HCT116 (cell line): ENCODE results near the gene ULBP1. TPM values are rescaled to one million over a fixed set of nuclear protein-coding genes. Genes with fewer than 3 reads are reported as not detected.
A peak's percentile ranks its signal among the peaks of the same experiment; 100 is the strongest.

ENCODE experiments used
- ATAC-seq: fragments of 200-7000 bp; cut with Tn5 transposase; 2 replicates; pipeline ENCODE4 v1.9.1; 2020; ENCODE audit warnings: mild to moderate bottlenecking, moderate library complexity
- BruUV-seq: library from RNA; stranded (reverse); fragments of 400-500 nt; replicated peaks from 2 replicates; lab custom pipeline; 2021; lab: Mats Ljungman, UMichigan
- CTCF ChIA-PET: fragments of 300-600 bp; sonication (Branson Sonifier 250); formaldehyde crosslinking; loops from one replicate; lab custom pipeline; 2021; ENCODE audit warnings: antibody characterized with exemption; lab: Charles Lee
- POLR2A ChIA-PET: fragments of 300-600, 350-600 bp; sonication (Branson Sonifier 250); formaldehyde crosslinking; loops from one replicate; lab custom pipeline; 2021; ENCODE audit warnings: antibody characterized with exemption; lab: Charles Lee
- RAD21 ChIA-PET, 2 experiments: fragments of 300-600 bp; sonication (Branson Sonifier 250); formaldehyde crosslinking; loops; one replicate each; lab custom pipeline; 2023; ENCODE audit warnings: low total read pairs in 2 of 2; ENCODE audit not compliant: uncharacterized antibody in 2 of 2, unreplicated experiment in 2 of 2, low non-redundant PET in 1 of 2; lab: Charles Lee
- DNase-seq: peaks from one replicate; pipeline ENCODE4 v3.0.0-alpha.2; 2010; ENCODE audit warnings: low read depth, low spot score
- H2AFZ ChIP-seq: fragments of 200-600 bp; shearing (Covaris generic), sonication (generic); 2 replicates; pipeline ENCODE4 v1.6.1; 2017; ENCODE audit warnings: low read depth, mixed run types, mixed read lengths, antibody characterized with exemption, low read length; ENCODE audit not compliant: poor library complexity, severe bottlenecking
- H3K27ac ChIP-seq: 2 replicates; pipeline ENCODE4 v1.5.1; 2012; ENCODE audit warnings: low read depth, low read length
- H3K27me3 ChIP-seq: fragments of 200-600 bp; sonication (generic); 2 replicates; pipeline ENCODE4 v1.6.1; 2016; ENCODE audit warnings: mixed run types, low read length, mixed read lengths; ENCODE audit not compliant: insufficient read depth
- H3K36me3 ChIP-seq, 2 experiments: fragments of 200-500 bp in 1 of 2; fragments of 200-600 bp in 1 of 2; sonication (Bioruptor generic) in 1 of 2; sonication (generic) in 1 of 2; 2 replicates each; pipeline versions ENCODE4 v1.5.1 to v1.6.1; 2014 to 2016; ENCODE audit warnings: low read length in 2 of 2, inconsistent platforms in 1 of 2, mixed read lengths in 1 of 2, mixed run types in 1 of 2; ENCODE audit not compliant: insufficient read depth in 2 of 2, control insufficient read depth in 1 of 2
- H3K4me1 ChIP-seq, 2 experiments: fragments of 200-600 bp in 1 of 2; sonication (generic) in 1 of 2; 2 replicates each; pipeline versions ENCODE4 v1.5.1 to v1.6.1; 2012 to 2017; ENCODE audit warnings: low read length in 2 of 2, inconsistent platforms in 1 of 2, mild to moderate bottlenecking in 1 of 2, mixed read lengths in 1 of 2, mixed run types in 1 of 2, moderate library complexity in 1 of 2; ENCODE audit not compliant: insufficient read depth in 2 of 2, control insufficient read depth in 1 of 2
- H3K4me2 ChIP-seq: fragments of 200-600 bp; sonication (generic); 2 replicates; pipeline ENCODE4 v1.6.1; 2017; ENCODE audit warnings: mixed run types, low read length, mixed read lengths
- H3K4me3 ChIP-seq, 2 experiments: fragments of 200-600 bp in 1 of 2; sonication (generic) in 1 of 2; replicated peaks in 1 of 2; 2 replicates each; pipeline ENCODE4 v1.5.1; 2011 to 2016; ENCODE audit warnings: low read length in 2 of 2, control low read depth in 1 of 2, low read depth in 1 of 2, mild to moderate bottlenecking in 1 of 2, mixed read lengths in 1 of 2, mixed run types in 1 of 2
- H3K79me2 ChIP-seq: fragments of 200-600 bp; sonication (generic); 2 replicates; pipeline ENCODE4 v1.6.1; 2017; ENCODE audit warnings: mild to moderate bottlenecking, mixed run types, low read length, moderate library complexity, mixed read lengths; ENCODE audit not compliant: insufficient read depth
- H3K9ac ChIP-seq: fragments of 200-600 bp; sonication (generic); 2 replicates; pipeline ENCODE4 v1.6.1; 2016; ENCODE audit warnings: low read length, mixed read lengths
- H3K9me2 ChIP-seq: fragments of 200-600 bp; sonication (generic), shearing (Covaris generic); 2 replicates; pipeline ENCODE4 v1.6.1; 2017; ENCODE audit warnings: mixed run types, mild to moderate bottlenecking, moderate library complexity; ENCODE audit not compliant: insufficient read depth
- H3K9me3 ChIP-seq, 2 experiments: fragments of 200-500 bp in 1 of 2; fragments of 200-600 bp in 1 of 2; sonication (Bioruptor generic) in 1 of 2; sonication (generic) in 1 of 2; 2 replicates each; pipeline ENCODE4 v1.6.1; 2014 to 2017; ENCODE audit warnings: low read length in 2 of 2, mixed read lengths in 2 of 2, inconsistent platforms in 1 of 2, low read depth in 1 of 2, mild to moderate bottlenecking in 1 of 2, mixed run types in 1 of 2, moderate library complexity in 1 of 2; ENCODE audit not compliant: control insufficient read depth in 1 of 2, insufficient read depth in 1 of 2
- H4K20me1 ChIP-seq: fragments of 200-600 bp; sonication (generic), shearing (Covaris generic); 2 replicates; pipeline ENCODE4 v1.6.1; 2017; ENCODE audit warnings: mixed run types, mild to moderate bottlenecking, moderate library complexity; ENCODE audit not compliant: insufficient read depth
- CBX3 ChIP-seq: IDR thresholded peaks from 2 replicates; pipeline ENCODE4 v1.6.1; 2012; ENCODE audit warnings: low read depth
- CEBPB ChIP-seq: IDR thresholded peaks from 2 replicates; pipeline ENCODE4 v1.6.1; 2012; ENCODE audit warnings: low read depth
- EGR1 ChIP-seq: IDR thresholded peaks from 2 replicates; pipeline ENCODE4 v1.6.1; 2012; ENCODE audit warnings: low read depth
- ELF1 ChIP-seq: IDR thresholded peaks from 2 replicates; pipeline ENCODE4 v1.6.1; 2012; ENCODE audit warnings: low read depth, borderline replicate concordance
- EZH2phosphoT487 ChIP-seq: fragments of 200-600 bp; IDR thresholded peaks from 2 replicates; pipeline ENCODE4 v1.6.1; 2018; ENCODE audit warnings: antibody characterized with exemption, borderline replicate concordance
- FOSL1 ChIP-seq: IDR thresholded peaks from 2 replicates; pipeline ENCODE4 v1.6.1; 2012; ENCODE audit warnings: low read depth
- JUND ChIP-seq: IDR thresholded peaks from 2 replicates; pipeline ENCODE4 v1.6.1; 2012
- POLR2A ChIP-seq: IDR thresholded peaks from 2 replicates; pipeline ENCODE4 v1.7.0; 2011; ENCODE audit warnings: borderline replicate concordance; ENCODE audit not compliant: insufficient read depth, insufficient read length; ENCODE audit errors: extremely low read depth
- POLR2AphosphoS5 ChIP-seq: IDR thresholded peaks from 2 replicates; pipeline ENCODE4 v1.6.1; 2011; ENCODE audit warnings: mild to moderate bottlenecking, low read depth, low read length, moderate library complexity
- RAD21 ChIP-seq: IDR thresholded peaks from 2 replicates; pipeline ENCODE4 v1.6.1; 2012; ENCODE audit warnings: low read depth, mild to moderate bottlenecking
- SIN3A ChIP-seq: IDR thresholded peaks from 2 replicates; pipeline ENCODE4 v1.6.1; 2012; ENCODE audit warnings: low read depth
- SP1 ChIP-seq: IDR thresholded peaks from 2 replicates; pipeline ENCODE4 v1.6.1; 2012; ENCODE audit warnings: low read depth
- SRF ChIP-seq: IDR thresholded peaks from 2 replicates; pipeline ENCODE4 v1.6.1; 2012; ENCODE audit warnings: low read depth
- TCF7L2 ChIP-seq: IDR thresholded peaks from 2 replicates; pipeline ENCODE4 v1.7.0; 2011; ENCODE audit warnings: borderline replicate concordance, inconsistent platforms; ENCODE audit not compliant: insufficient read depth, insufficient read length; ENCODE audit errors: extremely low read depth
- YY1 ChIP-seq: IDR thresholded peaks from 2 replicates; pipeline ENCODE4 v1.6.1; 2011; ENCODE audit warnings: low read length, low read depth, moderate library complexity, mild to moderate bottlenecking; ENCODE audit not compliant: insufficient replicate concordance; ENCODE audit errors: extremely low read depth
- ZNF274 ChIP-seq: fragments of 200-500 bp; sonication (Bioruptor generic); IDR thresholded peaks from 2 replicates; pipeline ENCODE4 v1.6.1; 2014; ENCODE audit warnings: mild to moderate bottlenecking, low read depth, low read length, inconsistent platforms
- intact Hi-C: fragments of 100-400 bp; cut with micrococcal nuclease; formaldehyde crosslinking; loops from 2 replicates; pipeline ENCODE4 v1.10.0; 2022
- total RNA-seq: library from RNA; stranded (reverse); gene quantifications from one replicate; pipeline ENCODE4 v1.2.1, GENCODE V29; 2021; ENCODE audit not compliant: unreplicated experiment
- TF ChIP-seq, protein P1 (sequence below): IDR thresholded peaks from 2 replicates; pipeline ENCODE4 v1.6.1; 2011; ENCODE audit warnings: mild to moderate bottlenecking, low read length, moderate library complexity; ENCODE audit not compliant: insufficient replicate concordance; ENCODE audit errors: extremely low read depth
- TF ChIP-seq, protein P2 (sequence below): IDR thresholded peaks from 2 replicates; pipeline ENCODE4 v1.6.1; 2012; ENCODE audit warnings: low read depth
- TF ChIP-seq, protein P3 (sequence below): IDR thresholded peaks from 2 replicates; pipeline ENCODE4 v1.6.1; 2012

Gene ULBP1
- total RNA-seq, 1 experiment from 2014 or later: 12.4 TPM

DNA sequence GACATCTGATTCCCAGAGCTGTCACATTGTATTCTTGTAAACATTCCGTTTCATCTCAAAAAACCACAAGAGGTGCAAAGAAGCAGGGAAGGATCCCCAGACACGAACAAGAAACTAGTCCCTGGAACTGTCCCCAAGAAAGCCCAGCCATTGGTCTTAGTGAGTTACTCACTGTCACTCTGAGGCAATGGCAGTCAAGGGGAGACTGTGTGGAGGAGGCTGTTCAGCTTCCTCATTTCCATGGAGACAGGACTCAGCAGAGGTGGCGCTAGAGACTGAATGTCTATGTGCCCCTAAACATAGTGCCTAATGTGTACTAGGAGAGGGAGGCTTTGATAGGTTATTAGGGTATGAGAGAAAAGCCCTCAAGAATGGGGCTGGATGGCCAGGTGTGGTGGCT lies 11.1 kb downstream of the ULBP1 start:
- Histone ChIP-seq H3K9me2 (no peaks in the 10 kb centered on the region), H3K9me3 (no peaks in the 10 kb centered on the region), H3K27ac (no peak overlapping the region), H3K9ac (no peak overlapping the region), H4K20me1 (no peaks in the 10 kb centered on the region), H3K79me2 (no peaks in the 10 kb centered on the region), H3K4me2 (no peak overlapping the region), H2AFZ (no peak overlapping the region), H3K27me3 (0 out of 2 replicates have a peak, but pooled peaks cover 5% of the 10 kb centered on the region), H3K36me3 (no peaks in the 10 kb centered on the region), H3K4me1 (no peaks in the 10 kb centered on the region), H3K4me3 (no peak overlapping the region)
- DNase-seq: no peak
- ChIA-PET POLR2A (no interaction called here), CTCF (no interaction called here), RAD21 (no interaction called here)
- intact Hi-C loops: no loop called here
- peak; percentile 40; the same call in 1 of the 2 replicates for ATAC-seq
- BruUV-seq: no TSS peak
- TF ChIP-seq TCF7L2: no peak
- no peak for TF ChIP-seq CEBPB
- no peak for TF ChIP-seq YY1
- TF ChIP-seq EZH2phosphoT487: no peak
- TF ChIP-seq ELF1: no peak
- TF ChIP-seq, protein P1, sequence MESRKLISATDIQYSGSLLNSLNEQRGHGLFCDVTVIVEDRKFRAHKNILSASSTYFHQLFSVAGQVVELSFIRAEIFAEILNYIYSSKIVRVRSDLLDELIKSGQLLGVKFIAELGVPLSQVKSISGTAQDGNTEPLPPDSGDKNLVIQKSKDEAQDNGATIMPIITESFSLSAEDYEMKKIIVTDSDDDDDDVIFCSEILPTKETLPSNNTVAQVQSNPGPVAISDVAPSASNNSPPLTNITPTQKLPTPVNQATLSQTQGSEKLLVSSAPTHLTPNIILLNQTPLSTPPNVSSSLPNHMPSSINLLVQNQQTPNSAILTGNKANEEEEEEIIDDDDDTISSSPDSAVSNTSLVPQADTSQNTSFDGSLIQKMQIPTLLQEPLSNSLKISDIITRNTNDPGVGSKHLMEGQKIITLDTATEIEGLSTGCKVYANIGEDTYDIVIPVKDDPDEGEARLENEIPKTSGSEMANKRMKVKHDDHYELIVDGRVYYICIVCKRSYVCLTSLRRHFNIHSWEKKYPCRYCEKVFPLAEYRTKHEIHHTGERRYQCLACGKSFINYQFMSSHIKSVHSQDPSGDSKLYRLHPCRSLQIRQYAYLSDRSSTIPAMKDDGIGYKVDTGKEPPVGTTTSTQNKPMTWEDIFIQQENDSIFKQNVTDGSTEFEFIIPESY: no peak
- TF ChIP-seq RAD21: no peak
- TF ChIP-seq, protein P2, sequence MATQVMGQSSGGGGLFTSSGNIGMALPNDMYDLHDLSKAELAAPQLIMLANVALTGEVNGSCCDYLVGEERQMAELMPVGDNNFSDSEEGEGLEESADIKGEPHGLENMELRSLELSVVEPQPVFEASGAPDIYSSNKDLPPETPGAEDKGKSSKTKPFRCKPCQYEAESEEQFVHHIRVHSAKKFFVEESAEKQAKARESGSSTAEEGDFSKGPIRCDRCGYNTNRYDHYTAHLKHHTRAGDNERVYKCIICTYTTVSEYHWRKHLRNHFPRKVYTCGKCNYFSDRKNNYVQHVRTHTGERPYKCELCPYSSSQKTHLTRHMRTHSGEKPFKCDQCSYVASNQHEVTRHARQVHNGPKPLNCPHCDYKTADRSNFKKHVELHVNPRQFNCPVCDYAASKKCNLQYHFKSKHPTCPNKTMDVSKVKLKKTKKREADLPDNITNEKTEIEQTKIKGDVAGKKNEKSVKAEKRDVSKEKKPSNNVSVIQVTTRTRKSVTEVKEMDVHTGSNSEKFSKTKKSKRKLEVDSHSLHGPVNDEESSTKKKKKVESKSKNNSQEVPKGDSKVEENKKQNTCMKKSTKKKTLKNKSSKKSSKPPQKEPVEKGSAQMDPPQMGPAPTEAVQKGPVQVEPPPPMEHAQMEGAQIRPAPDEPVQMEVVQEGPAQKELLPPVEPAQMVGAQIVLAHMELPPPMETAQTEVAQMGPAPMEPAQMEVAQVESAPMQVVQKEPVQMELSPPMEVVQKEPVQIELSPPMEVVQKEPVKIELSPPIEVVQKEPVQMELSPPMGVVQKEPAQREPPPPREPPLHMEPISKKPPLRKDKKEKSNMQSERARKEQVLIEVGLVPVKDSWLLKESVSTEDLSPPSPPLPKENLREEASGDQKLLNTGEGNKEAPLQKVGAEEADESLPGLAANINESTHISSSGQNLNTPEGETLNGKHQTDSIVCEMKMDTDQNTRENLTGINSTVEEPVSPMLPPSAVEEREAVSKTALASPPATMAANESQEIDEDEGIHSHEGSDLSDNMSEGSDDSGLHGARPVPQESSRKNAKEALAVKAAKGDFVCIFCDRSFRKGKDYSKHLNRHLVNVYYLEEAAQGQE: no peak
- TF ChIP-seq SRF: no peak
- no peak for TF ChIP-seq POLR2A
- TF ChIP-seq EGR1: no peak
- TF ChIP-seq SIN3A: no peak
- TF ChIP-seq, protein P3, sequence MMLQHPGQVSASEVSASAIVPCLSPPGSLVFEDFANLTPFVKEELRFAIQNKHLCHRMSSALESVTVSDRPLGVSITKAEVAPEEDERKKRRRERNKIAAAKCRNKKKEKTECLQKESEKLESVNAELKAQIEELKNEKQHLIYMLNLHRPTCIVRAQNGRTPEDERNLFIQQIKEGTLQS: no peak
- no peak for TF ChIP-seq CBX3
- TF ChIP-seq JUND: no peak
- no peak for TF ChIP-seq POLR2AphosphoS5
- TF ChIP-seq FOSL1: no peak
- TF ChIP-seq SP1: no peak
- no peak for TF ChIP-seq ZNF274
